DND-41 (cell line): ENCODE measurements around the gene CLASRP.

ENCODE experiments used
- CTCF ChIP-seq: IDR thresholded peaks from 2 replicates; pipeline ENCODE4 v1.5.1; 2012; ENCODE audit warnings: borderline replicate concordance, low read length, moderate library complexity, mild to moderate bottlenecking; ENCODE audit not compliant: poor library complexity, severe bottlenecking; ENCODE audit errors: extremely low read depth
- EZH2 ChIP-seq: IDR thresholded peaks from 3 replicates; pipeline ENCODE4 v1.6.1; 2012; ENCODE audit warnings: borderline replicate concordance, low read depth, mild to moderate bottlenecking, moderate library complexity, low read length, inconsistent platforms; ENCODE audit not compliant: severe bottlenecking

DNA sequence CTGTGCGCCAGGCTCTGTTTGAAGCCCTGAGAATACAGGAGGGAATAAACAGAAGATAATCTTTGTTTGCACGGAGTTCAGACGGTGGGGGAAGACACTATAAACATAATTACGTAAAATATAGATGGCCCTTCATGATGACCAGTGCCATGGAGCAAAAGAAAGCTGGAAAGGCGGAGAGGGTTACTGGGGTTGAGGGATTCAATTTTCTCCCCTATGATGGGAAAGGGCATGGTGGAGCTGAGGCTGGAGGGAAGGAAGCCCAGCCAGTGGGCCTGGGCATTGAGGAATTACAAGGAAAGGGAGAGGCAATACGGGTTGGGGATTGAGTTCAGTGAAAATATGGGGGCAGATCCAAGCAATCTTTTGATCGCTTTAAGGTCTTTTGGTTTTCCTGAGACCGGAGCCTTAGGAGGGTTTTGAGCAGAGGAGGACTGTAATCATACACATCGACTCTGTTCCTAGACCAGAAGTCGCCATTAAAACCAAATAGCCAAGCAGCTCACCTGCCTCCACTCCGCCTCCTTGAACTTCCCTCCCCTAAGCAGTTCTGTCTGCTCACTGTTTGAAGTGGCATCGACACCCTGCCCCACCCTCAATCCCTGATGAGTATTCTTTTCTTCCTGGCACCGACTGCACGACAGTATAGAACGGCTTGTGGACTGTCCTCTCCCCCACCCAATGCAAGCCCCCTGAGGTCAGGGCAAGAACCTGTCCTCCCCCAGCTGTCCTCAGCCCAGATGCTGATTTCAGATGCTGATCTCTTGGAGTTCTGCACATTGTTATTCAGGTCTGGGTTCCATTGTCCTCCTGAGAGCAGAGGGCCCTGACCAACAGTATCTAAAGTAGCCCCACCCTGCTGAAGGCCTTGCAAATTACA is 38.2 kb downstream of the CLASRP start:
- TF ChIP-seq CTCF (no peak), EZH2 (no peak)
